Type B pancreatic cell (in vitro differentiated cells): ENCODE results near the gene TPST1. TPM values are rescaled to one million over a fixed set of nuclear protein-coding genes. Genes with fewer than 3 reads are reported as not detected.

Experiments used
- DNase-seq: peaks from one replicate; pipeline ENCODE4 v3.0.0; 2021; ENCODE audit warnings: mixed read lengths; ENCODE audit not compliant: unreplicated experiment; ENCODE audit errors: extremely low spot score
- H3K27ac Mint-ChIP-seq: 2 replicates; pipeline ENCODE4 v1.8.0; 2021; ENCODE audit warnings: mild to moderate bottlenecking, mixed read lengths
- H3K27me3 Mint-ChIP-seq: 2 replicates; pipeline ENCODE4 v1.8.0; 2021; ENCODE audit warnings: mixed read lengths
- H3K36me3 Mint-ChIP-seq: 2 replicates; pipeline ENCODE4 v1.8.0; 2021; ENCODE audit warnings: mixed read lengths
- H3K4me1 Mint-ChIP-seq: one replicate; pipeline ENCODE4 v1.8.0; 2021; ENCODE audit warnings: mixed read lengths; ENCODE audit not compliant: unreplicated experiment
- H3K4me3 Mint-ChIP-seq: 2 replicates; pipeline ENCODE4 v1.8.0; 2021; ENCODE audit warnings: mild to moderate bottlenecking, mixed read lengths
- H3K9me3 Mint-ChIP-seq: 2 replicates; pipeline ENCODE4 v1.8.0; 2021; ENCODE audit warnings: mixed read lengths
- CTCF ChIP-seq: fragments of 200-600 bp; sonication (generic); conservative IDR thresholded peaks from 2 replicates; pipeline ENCODE4 v1.5.0; 2021; ENCODE audit warnings: antibody characterized with exemption, mild to moderate bottlenecking
- total RNA-seq: library from RNA; stranded (reverse); gene quantifications from 2 replicates; pipeline ENCODE4 v1.2.1, GENCODE V29; 2021; ENCODE audit warnings: low replicate concordance

TPST1 gene
- total RNA-seq, 1 donor from 2014 or later = 26.9 TPM

DNA sequence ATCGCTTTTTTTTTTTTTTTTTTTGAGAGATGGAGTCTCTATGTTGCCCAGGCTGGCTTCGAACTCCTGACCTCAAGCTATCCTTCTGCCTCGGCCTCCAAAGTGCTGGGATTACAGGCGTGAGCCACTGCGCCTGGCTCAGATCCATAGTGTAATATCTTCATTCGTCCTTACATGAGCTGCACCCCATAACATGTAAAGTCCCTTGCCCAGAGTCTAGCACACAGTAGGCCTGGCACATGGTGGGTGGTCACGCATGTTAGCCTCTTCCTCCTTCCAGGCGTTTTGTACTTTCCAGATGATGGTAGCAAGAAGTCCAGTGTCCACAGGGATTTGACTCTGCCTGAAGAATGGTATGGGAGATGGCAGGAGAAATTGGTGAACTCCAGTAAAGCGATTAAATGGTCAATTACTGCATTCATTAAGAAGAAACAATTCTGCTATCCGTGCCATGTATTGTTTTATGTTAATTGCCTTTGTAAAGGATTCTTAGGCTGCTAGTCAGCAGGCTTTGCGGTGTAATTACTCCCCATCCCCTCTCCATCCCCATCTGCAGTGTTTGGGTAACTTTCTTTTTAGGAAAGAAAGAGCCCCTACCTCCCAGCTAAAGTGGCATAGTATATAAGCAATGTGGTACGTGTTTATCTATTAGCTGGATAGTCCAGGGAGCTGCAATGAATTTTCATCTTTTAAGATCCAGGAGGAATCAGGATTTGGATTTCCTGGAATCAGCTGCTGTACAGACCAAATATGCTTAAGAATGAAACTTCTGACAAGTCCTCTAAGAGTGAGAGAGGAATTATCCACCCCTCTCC is 1.2 kb downstream of the TPST1 start:
- Mint-ChIP-seq H3K9me3 (no peaks in the 10 kb centered on the region), H3K36me3 (peaks cover 19% of the 10 kb centered on the region), H3K4me1 (peaks cover 23% of the 10 kb centered on the region), H3K27me3 (peaks cover 4% of the 10 kb centered on the region), H3K27ac (peak overlapping the region; percentile 90), H3K4me3 (peak overlapping the region; percentile 98)
- DNase-seq = no peak
- TF ChIP-seq CTCF = no peak

- H3K4me1 Mint-ChIP-seq = peaks cover 23% of the 10 kb centered on the region
- H3K36me3 Mint-ChIP-seq = peaks cover 19% of the 10 kb centered on the region
- H3K27me3 Mint-ChIP-seq = peaks cover 4% of the 10 kb centered on the region
- H3K27ac Mint-ChIP-seq = no peak overlapping the region
- no peaks in the 10 kb centered on the region for H3K9me3 Mint-ChIP-seq
- no peak for DNase-seq
- no peak for TF ChIP-seq CTCF
- peak overlapping the region; percentile 98 for H3K4me3 Mint-ChIP-seq
These were observed 1.8 kb downstream of the TPST1 start for GRCh38 chr7:66206934-66207240.

DNA sequence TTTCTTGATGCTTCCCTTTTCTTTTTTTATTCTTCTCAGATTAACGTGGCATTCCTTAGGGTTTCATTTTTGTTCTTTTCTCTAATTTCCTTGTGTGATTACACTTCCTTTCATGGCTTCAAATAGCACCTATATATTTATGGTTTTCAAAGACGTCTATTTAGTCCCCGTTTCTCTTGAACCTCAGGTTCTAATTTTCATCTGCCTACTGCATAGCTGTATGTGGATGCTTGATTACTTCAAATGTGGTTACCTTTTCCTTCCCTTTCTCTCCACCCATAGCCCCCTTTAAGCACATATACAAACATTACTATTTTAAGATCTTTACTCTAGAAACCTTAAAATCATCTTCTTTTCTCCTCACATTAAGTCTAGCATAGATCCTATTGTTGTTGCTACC is 2.4 kb downstream of the TPST1 start:
- TF ChIP-seq CTCF = no peak
- H3K4me3 Mint-ChIP-seq = peak overlapping the region; percentile 98
- peaks cover 19% of the 10 kb centered on the region for H3K36me3 Mint-ChIP-seq

GRCh38 chr7:66211429-66211828 is 6.3 kb downstream of the TPST1 start:
- Mint-ChIP-seq H3K27ac (no peak overlapping the region), H3K36me3 (peaks cover 22% of the 10 kb centered on the region), H3K4me3 (no peak overlapping the region), H3K9me3 (no peaks in the 10 kb centered on the region), H3K27me3 (no peaks in the 10 kb centered on the region), H3K4me1 (peaks cover 19% of the 10 kb centered on the region)
- DNase-seq = no peak
- TF ChIP-seq CTCF = no peak

More for the DNA sequence above, 2.4 kb downstream of the TPST1 start:
- DNase-seq = no peak
- Mint-ChIP-seq H3K27me3 (peaks cover 4% of the 10 kb centered on the region), H3K9me3 (no peaks in the 10 kb centered on the region), H3K4me1 (peaks cover 18% of the 10 kb centered on the region), H3K27ac (peak overlapping the region; percentile 5)

GRCh38 chr7:66213637-66214036 is 8.5 kb downstream of the TPST1 start:
- no peak overlapping the region for H3K4me3 Mint-ChIP-seq
- H3K9me3 Mint-ChIP-seq = no peaks in the 10 kb centered on the region
- H3K36me3 Mint-ChIP-seq = peaks cover 24% of the 10 kb centered on the region
- TF ChIP-seq CTCF = no peak
- no peak for DNase-seq
- H3K27ac Mint-ChIP-seq = no peak overlapping the region
- H3K4me1 Mint-ChIP-seq = peaks cover 10% of the 10 kb centered on the region
- no peaks in the 10 kb centered on the region for H3K27me3 Mint-ChIP-seq
